GM18861 (cell line): ENCODE data around the gene BCOR.

Source experiments
- ATAC-seq: cut with Tn5 transposase; IDR thresholded peaks from one replicate; pipeline ENCODE4 v1.9.1; 2021; ENCODE audit not compliant: unreplicated experiment

Gene BCOR

DNA sequence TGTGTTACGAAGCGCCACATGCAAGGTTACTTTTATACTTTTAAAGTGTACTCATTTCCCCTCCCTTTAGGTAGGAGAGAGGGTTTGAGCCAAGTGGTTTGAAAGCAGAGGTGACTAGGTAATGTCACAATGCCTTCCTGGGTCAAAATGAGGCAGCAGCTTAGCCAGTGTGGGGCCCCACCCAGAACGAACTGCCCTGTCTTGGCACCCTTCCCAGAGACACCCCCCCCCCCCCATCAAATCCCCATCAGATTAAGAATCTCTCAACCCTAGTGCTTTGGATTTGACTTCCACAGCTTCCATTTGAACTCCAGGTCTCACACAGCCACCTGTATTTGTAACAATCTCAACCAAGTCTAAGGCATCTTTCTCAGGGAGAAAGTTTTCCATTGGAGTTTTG lies 31.1 kb downstream of the BCOR start:
- ATAC-seq, result no peak

DNA sequence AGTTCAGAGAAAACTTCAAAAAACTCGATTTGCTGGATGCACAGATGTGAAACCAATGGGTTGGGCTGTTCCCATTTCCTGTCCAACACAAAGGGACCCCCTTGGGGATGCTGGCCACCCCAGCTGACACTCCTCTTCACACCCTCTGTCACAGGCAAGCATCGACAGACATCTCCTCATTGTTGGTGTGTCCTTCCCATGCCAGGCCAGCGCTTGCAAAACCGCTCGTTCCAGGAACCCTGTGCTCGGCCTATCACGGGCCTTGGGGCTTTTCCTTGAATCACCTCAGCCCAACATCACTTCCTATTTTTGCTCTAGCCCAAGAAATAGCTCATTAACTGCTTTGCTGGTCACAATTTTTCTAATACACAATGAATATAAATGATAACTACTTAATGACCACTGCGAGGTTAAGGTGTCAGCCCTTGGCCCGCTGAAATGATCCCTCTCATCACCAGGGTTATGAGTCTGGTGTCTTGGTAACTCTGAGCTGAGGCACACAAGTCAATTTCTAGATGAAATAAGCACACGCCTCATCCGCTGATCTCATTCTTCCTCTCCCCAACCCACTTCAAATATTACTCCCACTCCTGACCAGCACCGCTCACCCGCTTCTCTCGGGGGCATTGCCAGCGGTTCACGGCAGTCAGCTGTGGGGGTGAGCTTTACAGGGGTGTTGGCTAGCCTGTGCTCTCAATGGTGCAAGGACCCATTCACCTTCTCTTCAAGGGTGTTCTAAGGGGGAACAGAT lies 32.3 kb downstream of the BCOR start:
- no peak for ATAC-seq

DNA sequence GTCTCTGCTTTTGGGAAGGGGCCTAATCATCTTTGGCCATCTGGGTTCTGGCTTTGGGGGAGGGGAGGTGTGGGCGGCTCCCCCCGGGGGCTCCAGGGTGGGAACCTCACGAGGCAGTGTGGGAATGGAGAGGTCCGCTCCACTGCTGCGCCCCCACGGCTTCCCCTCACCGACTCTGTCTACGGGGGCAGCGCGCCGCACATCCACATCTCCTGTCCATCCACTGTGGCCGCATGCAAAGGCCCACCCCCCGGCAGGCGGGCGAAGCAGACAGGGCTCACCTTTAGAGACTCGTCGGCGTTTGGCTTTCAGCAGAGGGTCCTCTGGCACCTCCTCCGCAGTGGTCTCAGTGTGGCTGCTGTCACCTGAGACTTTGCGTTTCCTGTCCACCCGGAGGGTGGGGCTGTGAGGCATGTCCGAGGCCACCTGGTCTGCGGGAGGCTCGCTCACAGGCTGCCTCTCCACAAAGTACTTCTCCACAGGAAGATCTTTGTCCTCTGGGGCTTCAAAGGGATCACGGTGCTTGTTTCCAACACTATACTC lies 33.6 kb downstream of the BCOR start:
- no peak for ATAC-seq

DNA sequence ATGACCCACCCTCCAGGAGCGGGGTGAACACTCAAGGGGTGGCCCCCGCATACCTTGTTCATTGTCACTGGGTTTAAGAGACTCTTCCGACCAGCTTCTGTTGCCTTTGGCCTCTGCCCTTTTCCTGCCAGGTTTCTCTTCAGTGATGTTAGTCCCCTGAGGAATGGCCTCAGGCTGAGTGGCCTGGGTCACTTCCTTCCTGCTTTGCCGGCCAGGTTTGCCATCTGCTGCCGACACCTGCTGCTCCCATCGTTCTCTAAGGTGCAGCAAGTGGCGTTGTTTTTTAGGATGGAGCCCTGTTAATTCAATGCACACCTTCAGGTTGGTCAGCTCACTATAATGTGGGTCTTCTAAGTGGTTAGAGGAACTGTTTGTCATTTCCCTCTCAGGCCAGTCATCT lies 34.2 kb downstream of the BCOR start:
- ATAC-seq, result no peak

DNA sequence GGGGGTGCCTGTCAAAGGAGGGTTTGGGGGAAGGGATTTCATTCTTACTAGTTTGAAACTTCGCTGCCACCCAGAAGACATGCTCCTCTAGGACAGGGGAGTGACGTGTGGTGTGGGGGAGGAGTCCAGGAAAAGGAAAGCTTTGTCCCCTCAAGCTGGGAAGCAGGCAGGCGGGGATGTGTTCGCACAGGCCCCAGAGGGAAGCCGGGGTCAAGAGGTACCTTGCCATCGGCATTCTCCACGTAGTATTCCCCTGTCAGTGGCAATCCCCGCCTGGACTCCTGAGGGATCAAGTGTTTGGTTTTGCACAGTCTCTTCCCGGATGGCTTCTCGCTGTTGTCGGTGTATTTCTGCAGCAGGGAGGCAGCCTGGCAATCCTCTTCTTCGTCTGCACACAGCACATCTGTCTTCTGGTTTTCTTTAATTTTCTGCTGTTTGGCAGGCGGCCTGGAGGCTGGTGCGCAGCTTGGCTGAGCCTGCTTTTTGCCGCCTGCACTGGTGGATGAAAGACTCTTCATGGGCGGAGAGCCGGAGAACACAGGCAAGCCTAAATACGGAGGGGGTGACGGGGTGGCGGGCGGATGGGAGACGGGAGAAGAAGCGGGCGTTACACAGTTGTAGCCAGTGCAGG lies 35.1 kb downstream of the BCOR start:
- no peak for ATAC-seq

DNA sequence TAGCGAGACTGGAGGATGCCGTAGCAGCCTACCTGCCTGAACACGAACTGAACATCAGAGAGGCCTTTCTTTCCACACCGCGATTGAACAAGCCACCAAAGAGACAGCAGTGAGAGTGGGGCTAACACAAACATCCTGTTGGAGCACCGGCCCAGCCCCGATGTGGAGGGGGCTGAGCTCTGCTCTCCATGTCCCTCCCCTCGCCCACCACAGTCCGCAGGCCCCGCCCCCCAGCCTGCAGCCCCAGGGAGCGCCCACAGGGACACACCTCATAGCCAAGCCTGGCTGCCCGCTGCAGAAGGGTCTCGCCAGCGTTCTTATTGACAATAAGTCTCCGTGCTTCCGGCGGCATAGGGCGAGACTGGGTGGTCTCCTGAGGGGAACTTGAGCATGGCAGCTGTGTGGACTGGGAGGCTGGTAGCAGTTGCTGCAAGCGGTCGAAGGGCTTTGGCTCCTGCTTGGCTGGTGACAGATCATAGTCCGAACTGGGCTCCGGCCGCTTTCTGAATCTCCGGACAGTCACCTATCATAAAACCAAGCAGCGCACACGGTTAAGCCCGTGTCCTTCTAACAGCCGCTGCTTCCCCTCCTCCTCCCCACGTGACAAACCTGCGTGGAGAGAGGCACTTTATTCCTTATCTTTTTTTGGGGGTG lies 35.8 kb downstream of the BCOR start:
- no peak for ATAC-seq

DNA sequence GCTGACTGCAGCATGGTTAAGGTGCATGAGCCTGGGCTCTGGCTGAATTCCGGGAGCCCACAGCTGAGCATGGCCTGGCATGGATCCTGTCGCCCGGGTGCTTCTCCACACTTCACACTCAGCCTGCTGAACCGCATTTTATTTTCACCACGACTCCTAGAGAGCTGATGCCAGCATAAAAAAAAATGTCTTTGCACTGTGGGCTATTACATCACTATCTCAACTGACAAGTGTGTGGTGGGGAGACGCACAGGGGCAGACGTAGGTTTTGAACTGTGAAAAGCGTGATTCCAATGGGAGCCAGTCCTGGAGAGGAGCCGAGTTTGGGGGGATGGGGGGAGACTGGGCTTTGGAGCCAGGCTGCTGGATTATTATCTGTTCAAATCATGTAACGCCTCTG lies 36.8 kb downstream of the BCOR start:
- no peak for ATAC-seq

DNA sequence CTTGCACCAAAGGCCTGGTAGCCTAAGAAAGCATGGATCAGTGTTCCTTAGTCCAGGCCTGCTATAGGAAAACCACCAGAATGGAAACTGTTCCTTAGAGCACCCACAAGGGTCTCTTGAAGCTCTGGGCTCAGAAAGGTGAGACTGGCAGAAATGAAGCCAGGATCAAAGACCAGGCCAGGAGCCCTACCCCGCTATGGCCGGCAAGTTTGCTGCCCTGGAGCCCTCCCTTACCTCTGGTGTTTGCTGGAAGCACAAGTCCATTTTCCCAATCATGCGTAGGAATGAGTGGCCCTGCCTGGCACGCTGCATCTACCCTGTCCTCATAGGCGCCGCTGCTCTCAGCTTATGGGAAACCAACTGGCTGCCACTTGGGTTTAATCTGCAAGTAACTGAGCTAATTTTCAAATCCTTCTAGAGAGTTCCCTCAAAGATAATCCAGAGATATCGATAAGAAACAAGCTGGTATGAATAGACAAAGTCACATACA lies 37.4 kb downstream of the BCOR start:
- no peak for ATAC-seq

DNA sequence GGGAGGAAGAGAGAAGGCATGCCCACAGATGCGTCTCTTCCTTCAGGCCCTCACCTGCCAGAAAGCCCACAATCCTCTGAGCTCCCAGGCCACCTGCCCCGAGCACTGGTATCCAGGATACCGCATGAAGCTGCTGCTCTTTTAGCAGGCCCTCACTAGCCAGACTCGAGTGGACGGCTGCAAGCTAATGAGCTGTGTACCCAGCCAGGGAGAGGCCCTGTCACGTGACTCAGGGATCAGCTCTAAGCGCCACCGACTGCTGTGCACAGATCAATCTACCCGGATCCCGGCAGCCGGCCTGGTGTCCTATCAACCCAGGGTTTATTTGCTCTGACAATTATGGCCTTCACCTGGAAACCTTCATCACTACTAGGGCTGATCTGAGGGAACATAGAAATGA lies 39.0 kb downstream of the BCOR start:
- ATAC-seq, result no peak

DNA sequence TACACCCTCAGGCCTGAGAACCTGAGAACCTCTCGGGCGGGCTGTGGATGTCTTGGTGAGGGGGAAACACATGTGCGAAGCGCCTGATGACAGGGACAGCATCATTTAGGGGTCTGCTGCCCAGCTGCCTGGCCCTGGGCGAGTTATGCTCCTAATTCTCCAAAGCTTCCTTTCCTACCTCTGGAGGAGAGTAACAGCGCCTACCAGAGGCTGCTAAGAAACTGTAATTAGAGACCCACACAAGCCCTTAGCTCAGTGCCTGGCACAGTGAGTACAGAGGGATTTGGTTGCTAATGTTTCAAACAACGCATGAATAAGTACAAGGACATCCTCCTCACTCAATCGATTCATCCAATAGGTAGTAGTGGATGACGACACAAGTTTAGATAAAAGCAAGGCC lies 40.4 kb downstream of the BCOR start:
- no peak for ATAC-seq

DNA sequence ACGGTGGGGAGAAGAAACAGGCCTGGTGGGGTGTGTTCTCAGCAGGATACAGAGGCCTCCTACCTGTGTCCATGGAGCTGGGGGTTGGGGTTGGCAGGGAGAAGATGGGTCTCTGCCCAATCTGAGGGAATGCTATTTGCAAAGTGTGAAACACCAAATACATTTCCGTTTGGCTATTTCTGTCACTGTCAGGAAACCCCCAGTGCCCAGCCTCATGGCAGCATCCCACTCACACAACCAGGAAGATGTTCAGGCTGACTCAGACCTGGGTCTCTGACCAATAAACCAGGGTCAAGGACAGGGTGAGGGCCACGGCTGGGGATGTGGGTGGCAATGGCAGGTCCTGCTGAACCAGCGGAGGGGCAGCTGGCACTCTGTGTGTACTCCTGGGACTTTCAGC lies 41.3 kb downstream of the BCOR start:
- ATAC-seq, result no peak

DNA sequence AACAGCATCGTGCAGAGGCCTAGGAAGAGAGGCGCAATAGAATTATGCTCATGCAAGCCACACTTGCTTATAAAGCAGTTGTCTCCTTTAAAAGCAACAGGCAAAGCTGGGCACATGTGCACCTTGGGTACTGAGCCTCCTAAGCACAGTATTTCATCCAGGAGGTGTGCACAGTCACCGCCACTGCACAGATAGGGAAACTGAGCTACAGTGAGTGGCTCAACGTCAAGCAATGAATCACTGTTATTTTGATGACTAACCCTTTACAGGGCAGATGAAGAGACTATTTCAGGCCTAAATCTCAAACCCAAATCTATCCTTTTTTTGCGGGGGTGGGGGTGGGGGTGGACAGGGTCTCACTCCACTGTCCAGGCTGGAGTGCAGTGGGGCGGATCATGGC lies 42.3 kb downstream of the BCOR start:
- no peak for ATAC-seq

DNA sequence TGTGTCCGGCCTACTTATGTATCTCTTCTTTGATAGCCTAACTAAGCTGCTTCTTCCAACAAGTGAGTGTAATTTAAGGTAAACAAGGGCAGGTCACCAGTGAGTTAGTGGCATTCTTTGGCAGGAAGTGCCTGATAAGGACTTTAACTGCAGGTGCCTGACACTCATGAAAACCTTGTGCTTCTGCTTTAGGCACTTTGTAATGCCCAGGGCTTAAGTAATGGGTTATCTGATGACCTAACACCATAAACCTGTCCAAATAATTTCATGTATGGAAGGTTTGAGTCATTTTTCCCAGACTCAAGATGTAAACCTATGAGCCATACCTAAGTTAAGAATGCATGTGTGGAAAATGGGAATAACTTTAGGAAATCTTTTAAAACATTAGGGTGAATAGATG lies 43.0 kb downstream of the BCOR start:
- no peak for ATAC-seq

DNA sequence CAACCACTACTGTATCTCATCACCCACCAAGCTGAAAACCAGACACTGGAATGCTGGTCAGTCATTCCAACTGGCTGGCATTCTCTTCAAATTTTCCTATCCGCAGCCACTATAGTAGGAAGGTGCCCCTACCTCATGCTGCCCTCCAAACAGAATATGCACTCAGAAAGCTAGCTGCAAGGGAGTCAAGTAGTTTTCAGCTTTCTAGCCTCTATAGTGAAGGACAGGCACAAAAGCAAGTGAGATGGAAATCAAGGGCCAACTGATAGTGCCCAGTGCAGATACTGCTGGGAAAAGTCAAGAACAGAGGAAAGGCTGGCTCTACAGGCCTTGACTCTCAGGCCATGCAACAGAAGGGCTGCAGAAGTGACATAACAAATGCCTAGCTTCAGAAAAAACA lies 47.2 kb downstream of the BCOR start:
- ATAC-seq, result no peak

DNA sequence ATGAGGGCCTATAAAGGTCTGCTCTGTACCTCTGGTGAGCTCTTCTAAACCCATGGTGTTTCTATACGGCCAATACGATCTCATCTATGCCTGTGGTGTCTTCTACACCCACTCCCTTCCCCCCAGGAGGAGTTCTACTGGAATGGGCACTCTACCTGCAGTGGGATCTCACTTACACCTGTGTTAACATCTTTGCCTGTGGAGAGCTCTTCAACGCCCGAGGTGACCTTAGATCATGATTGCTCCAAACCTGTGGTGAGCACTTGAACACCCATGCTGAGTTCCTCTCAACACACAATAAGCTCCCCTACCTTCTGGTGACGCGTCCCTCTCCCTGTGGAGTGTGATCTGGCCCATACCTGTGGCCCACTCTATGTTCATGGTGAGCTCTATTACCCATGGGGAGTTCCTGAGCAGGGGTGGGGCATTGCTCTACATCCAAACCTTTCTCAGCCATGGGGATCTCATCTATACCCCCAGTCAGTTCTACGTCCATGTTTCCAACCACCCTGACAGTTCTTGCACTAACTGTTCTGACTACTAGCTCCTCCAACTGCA lies 48.6 kb downstream of the BCOR start:
- ATAC-seq, result no peak

DNA sequence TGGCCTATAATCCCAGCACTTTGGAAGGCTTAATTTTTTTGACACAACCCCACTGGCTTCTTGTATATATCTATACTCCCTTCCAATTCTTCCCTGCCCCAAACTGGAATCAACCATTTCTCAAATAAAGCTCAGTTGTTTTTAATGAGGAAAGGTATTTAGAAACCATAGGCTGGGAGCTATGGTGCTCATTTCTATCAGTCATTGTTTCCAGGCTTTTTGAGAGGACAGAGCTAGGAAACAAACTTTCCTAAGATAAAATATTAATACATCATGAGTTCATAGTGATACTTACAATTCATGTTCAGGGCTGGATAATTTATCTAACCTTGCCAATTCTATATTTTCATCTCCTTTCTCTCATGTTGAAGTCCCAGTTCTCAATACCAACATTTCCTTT lies 50.3 kb downstream of the BCOR start:
- no peak for ATAC-seq

DNA sequence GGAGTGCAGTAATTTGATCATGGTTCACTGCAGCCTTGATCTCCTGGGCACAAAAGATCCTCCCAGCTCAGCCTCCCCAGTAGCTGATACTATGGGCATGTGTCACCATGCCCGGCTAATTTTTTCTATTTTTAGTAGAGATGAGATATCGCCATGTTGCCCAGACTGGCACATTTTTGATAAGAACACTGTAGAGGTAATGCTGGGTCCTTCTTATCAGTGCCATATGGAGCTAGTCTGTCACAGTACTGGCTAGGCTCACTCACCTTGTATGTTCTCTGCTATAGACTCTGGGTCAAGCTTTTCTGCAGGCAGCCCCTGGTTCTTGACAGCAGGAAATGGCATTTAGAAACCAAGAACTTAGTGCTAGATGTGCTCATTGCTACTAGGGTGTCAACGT lies 53.9 kb downstream of the BCOR start:
- ATAC-seq, result no peak

DNA sequence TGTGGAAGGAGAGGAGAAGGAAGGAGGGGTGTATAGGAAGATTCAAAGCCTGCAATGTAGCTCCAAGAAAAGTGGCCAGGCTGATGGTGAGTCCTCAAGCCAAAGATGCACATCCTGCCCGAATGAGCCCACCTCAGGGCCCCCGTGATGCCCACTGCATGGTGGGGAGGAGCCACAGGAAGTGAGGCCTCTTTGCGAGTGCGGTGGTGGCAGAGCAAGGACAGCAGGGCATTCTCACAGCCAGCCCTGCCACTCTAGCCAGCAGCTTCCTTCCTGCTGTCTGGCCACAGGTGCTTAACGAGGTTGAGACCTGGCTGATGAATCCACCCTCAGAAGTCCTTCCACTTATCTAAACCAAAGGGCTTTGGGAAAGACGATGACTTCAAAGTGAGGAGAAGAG lies 55.8 kb downstream of the BCOR start:
- ATAC-seq, result no peak

DNA sequence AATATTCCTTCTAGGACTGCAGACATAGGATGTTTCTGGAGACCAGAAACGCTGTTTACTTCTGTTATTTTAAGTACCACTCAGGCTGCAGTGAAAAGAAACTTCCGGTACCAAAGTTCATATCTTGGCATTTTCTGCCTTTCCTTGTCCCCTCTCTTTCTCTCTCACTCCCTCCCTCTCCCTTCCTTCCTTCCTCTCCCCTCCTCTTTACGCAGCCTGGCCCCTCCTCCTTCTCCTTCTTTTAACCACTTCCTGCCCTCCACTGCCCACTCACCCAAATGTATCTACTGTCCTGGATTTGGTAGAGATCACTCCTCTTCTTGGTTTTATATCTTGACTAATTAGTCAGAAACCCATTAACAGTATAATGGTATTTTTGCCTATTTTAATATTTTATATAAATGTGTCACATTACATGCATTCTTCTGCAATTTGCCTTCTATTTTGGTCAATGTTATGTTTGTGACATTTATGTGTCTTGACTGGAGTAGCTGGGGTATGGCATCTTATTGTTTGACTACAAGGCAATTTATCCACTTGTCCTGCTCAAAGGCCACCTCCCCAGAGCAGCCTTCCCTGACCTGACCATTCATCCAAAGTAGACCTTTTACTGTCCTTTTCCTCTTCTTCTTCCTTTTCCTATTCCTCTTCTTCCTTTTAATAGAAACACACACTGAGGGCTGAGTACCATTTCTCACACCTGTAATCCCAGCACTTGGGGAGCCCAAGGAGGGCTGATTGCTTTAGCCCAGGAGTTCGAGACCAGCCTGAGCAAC lies 56.9 kb downstream of the BCOR start:
- ATAC-seq, result no peak

DNA sequence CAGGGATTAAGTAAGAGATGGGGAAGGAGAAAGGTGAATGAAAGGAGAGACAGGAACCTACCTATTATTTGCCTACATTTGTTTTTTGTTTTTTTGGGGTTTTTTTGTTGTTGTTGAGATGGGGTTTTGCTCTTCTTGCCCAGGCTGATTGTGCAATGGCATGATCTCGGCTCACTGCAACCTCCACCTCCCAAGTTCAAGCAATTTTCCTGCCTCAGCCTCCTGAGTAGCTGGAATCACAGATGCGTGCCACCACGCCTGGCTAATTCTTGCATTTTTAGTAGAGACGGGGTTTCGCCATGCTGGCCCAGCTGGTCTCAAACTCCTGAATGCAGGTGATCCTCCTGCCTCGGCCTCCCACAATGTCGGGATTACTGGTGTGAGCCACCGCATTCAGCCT lies 57.9 kb downstream of the BCOR start:
- no peak for ATAC-seq

DNA sequence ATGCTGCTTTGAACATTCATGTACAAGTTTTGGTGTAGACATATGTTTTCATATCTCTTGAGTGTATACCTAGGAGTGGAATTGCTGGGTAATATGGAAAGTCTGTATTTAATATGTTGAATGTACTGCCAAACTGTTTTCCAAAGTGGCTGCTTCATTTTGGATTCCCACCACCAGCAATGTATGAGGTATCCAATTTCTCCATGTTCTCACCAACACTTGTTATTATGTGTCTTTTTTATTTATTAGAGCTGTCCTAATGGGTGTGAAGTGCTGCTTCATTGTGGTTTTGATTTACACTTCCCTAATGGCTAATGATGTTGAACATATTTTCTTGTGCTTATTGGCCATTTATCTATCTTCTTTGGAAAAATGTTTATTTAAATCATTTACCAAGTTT lies 60.4 kb downstream of the BCOR start:
- ATAC-seq, result no peak
